Measurements from ENCODE around the gene KSR1. TPM values are rescaled to one million over a fixed set of nuclear protein-coding genes. Genes with fewer than 3 reads are reported as not detected.

KSR1 gene
- total and polyA plus RNA-seq, 2 experiments from 2014 or later: 7.8 to 53.2 TPM

GRCh38 chr17:27608328-27609230 lies 152.3 kb downstream of the KSR1 start:
- H3K27ac Mint-ChIP-seq: no peak overlapping the region

More at GRCh38 chr17:27608328-27609230, 152.3 kb downstream of the KSR1 start:
- Histone ChIP-seq H3K4me2 (no peak overlapping the region), H3K9me2 (ENCODE audit: insufficient read depth) (no peaks in the 10 kb centered on the region), H4K20me1 (replicated peaks; ENCODE audit: insufficient read depth) (peaks cover 4% of the 10 kb centered on the region; the same call in 1 of the 2 replicates), H3K79me2 (replicated peaks; ENCODE audit: insufficient read depth) (no peaks in the 10 kb centered on the region), H3K27ac (ENCODE audit: low read depth) (no peak overlapping the region), H3K4me1 (ENCODE audit: insufficient read depth) (no peaks in the 10 kb centered on the region), H3F3A (replicated peaks; ENCODE audit: low read depth) (no peaks in the 10 kb centered on the region), H3K27me3 (ENCODE audit: insufficient read depth) (no peaks in the 10 kb centered on the region), H2AFZ (no peak overlapping the region), H3K36me3 (ENCODE audit: insufficient read depth) (peaks cover 20% of the 10 kb centered on the region), H3K4me3 (no peak overlapping the region)
- H3K27me3 Mint-ChIP-seq (ENCODE audit: insufficient read depth, low read depth, poor library complexity): peaks cover 4% of the 10 kb centered on the region
- TF ChIP-seq STAT1 (IDR thresholded peaks at IDR 0.05; ENCODE audit: unreplicated experiment): no peak
- TF ChIP-seq JUNB (IDR thresholded peaks at IDR 0.05; ENCODE audit: unreplicated experiment): no peak
- no peak for TF ChIP-seq ZNF114 (CRISPR knock-in tag; IDR thresholded peaks at IDR 0.05)
- no peak for TF ChIP-seq REST (IDR thresholded peaks at IDR 0.05; ENCODE audit: unreplicated experiment)
- TF ChIP-seq NANOG (IDR thresholded peaks at IDR 0.05; ENCODE audit: borderline replicate concordance): no peak
- no peak for TF ChIP-seq ETS1 (IDR thresholded peaks at IDR 0.05)
- no peak for TF ChIP-seq EZH2phosphoT487 (IDR thresholded peaks at IDR 0.05; ENCODE audit: unreplicated experiment)
- no peak for TF ChIP-seq EZH2 (IDR thresholded peaks at IDR 0.05; ENCODE audit: low read depth, unreplicated experiment)
- TF ChIP-seq ZNF331 (CRISPR knock-in tag; IDR thresholded peaks at IDR 0.05; ENCODE audit: low read depth): no peak
- no peak for TF ChIP-seq CREB1 (CRISPR knock-in tag; IDR thresholded peaks at IDR 0.05; ENCODE audit: low read depth)
- no peak for TF ChIP-seq ZNF462 (CRISPR knock-in tag; IDR thresholded peaks at IDR 0.05)
- TF ChIP-seq CTCF (conservative IDR thresholded peaks at IDR 0.05; ENCODE audit: low read depth in 2 of 2): no peak
- no peak for TF ChIP-seq POLR2AphosphoS5 (IDR thresholded peaks at IDR 0.05; ENCODE audit: low read depth)
- H3K4me1 Mint-ChIP-seq: no peaks in the 10 kb centered on the region
- H3K9me3 Mint-ChIP-seq: no peaks in the 10 kb centered on the region; the same call in 1 of the 3 replicates
- no peak for ATAC-seq
- H3K4me3 Mint-ChIP-seq: no peak overlapping the region
- peaks cover 47% of the 10 kb centered on the region for H3K36me3 Mint-ChIP-seq (ENCODE audit: low read depth)
- no peak for DNase-seq (ENCODE audit: low spot score)
